HEK293T (cell line): ENCODE results near the gene E2F3.

Experiments
- ARNT ChIP-seq: fragments of 450-650 bp; IDR thresholded peaks from 2 replicates; pipeline ENCODE4 v1.6.1; 2017; ENCODE audit warnings: mild to moderate bottlenecking
- BHLHE40 ChIP-seq: fragments of 450-650 bp; IDR thresholded peaks from 2 replicates; pipeline ENCODE4 v1.6.1; 2016; ENCODE audit warnings: mild to moderate bottlenecking, moderate library complexity, borderline replicate concordance
- ELF4 ChIP-seq: fragments of 450-650 bp; IDR thresholded peaks from 2 replicates; pipeline ENCODE4 v1.6.1; 2017; ENCODE audit warnings: antibody characterized with exemption
- FOXA1 ChIP-seq: fragments of 450-650 bp; IDR thresholded peaks from 2 replicates; pipeline ENCODE4 v1.6.1; 2016; ENCODE audit warnings: mild to moderate bottlenecking
- FOXK2 ChIP-seq: fragments of 450-650 bp; IDR thresholded peaks from 2 replicates; pipeline ENCODE4 v1.6.1; 2016; ENCODE audit warnings: mild to moderate bottlenecking
- FOXM1 ChIP-seq: fragments of 450-650 bp; IDR thresholded peaks from 2 replicates; pipeline ENCODE4 v1.6.1; 2017; ENCODE audit warnings: mild to moderate bottlenecking, borderline replicate concordance
- L3MBTL2 ChIP-seq: fragments of 450-650 bp; conservative IDR thresholded peaks from 2 replicates; pipeline ENCODE4 v1.6.1; 2016; ENCODE audit warnings: mild to moderate bottlenecking
- NFRKB ChIP-seq: fragments of 450-650 bp; IDR thresholded peaks from 2 replicates; pipeline ENCODE4 v1.6.1; 2016; ENCODE audit warnings: mild to moderate bottlenecking, moderate library complexity
- SP1 ChIP-seq: fragments of 450-650 bp; IDR thresholded peaks from 2 replicates; pipeline ENCODE4 v1.6.1; 2017
- SUZ12 ChIP-seq: fragments of 450-650 bp; IDR thresholded peaks from 2 replicates; pipeline ENCODE4 v1.6.1; 2016; ENCODE audit warnings: mild to moderate bottlenecking
- ZNF384 ChIP-seq: fragments of 450-650 bp; IDR thresholded peaks from 2 replicates; pipeline ENCODE4 v1.6.1; 2016

DNA sequence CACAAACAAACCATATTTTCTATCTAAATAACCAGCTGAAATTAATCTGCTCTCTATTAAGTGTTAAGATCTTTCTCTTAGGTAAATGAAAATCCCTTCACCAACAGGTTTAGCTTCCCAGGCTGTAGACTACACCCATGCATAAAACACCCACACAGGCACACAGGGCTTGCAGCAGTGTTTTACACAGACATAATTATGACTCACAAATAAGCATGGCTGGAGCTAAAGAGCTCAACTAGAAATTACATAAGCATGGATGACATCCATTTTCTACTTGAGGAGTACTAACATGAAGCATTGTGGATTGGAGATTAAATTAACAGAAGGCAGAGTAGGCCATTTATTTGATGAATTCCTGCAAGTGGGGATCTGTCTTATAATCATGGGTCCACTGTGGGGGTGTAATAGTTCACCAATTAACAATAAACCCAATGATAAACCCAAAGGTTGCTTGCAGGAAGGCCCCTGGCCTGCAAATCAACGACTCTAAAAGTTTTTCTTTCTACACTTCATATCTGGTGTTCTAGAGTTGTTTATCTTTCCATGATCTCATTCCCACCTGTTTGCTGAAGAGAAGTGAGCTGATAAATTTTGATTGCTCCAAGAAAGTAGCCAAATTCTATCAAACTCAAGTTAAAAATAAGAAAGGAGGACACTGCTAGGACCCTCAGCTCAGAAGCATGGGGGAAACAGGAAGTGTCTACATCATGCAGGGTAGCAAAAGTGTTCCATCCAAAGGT lies 33.8 kb upstream of the E2F3 start:
- TF ChIP-seq FOXM1, result no peak
- TF ChIP-seq SP1, result no peak
- no peak for TF ChIP-seq ZNF384
- TF ChIP-seq SUZ12, result no peak
- no peak for TF ChIP-seq ELF4
- TF ChIP-seq FOXK2, result no peak
- TF ChIP-seq NFRKB, result no peak
- TF ChIP-seq BHLHE40, result no peak
- no peak for TF ChIP-seq FOXA1
- TF ChIP-seq ARNT, result no peak
- TF ChIP-seq L3MBTL2, result no peak
